Measurements from ENCODE around the gene SCG2.

DNA sequence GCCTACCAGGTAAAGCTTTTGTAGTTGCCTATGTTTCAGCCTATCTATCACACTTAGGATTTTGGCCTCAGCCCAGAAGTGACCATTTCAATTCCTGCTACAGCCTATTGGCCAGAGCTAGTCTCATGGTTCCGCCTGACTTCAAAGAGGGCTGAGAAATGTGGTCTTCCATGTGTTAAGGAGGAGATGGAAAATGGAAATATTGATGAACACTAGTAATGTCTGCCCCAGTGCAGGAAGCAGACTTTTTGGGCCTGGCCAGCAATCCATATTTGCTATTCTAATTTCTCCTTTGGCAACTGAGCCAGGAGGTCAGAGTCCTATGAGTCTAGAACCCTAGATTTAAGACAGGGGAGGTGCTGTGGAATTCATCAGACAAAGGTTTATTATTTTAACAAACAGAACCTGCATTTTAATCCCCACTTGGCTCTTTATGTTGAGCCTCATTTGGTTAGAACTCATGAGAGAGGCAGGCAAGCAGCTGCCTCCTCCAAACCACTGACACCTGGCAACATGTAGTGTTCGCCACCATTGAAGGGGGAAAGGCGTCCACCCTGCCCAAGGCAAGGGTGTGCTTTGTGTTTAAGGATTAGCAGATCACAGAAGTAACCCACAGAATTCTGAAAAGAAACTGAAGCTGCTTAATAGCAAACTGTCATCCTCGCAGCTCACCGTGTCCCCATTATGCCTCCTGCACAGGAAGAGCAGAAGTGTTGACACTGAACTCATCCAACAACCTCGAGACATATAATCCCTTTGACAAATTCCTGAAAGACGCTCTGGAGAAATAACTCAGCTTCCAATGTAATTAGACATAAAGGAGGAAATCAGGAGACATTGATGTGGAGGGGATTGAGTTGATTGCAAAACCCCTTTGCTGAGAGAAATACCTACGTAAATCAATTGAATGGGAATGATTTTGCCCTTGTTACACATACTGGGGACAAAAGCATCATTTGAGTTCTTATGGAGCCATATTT is 47.7 kb upstream of the SCG2 start:
- no peak for TF ChIP-seq CTCF (IDR thresholded peaks at IDR 0.05; ENCODE audit: poor library complexity)
- no peak for TF ChIP-seq EZH2phosphoT487 (IDR thresholded peaks at IDR 0.05; ENCODE audit: low read depth, severe bottlenecking, unreplicated experiment)

Measured in hepatocyte (in vitro differentiated cells).